GM18858 (cell line): ENCODE results near the gene MCF2L.

Experiments
- ATAC-seq: cut with Tn5 transposase; IDR thresholded peaks from one replicate; pipeline ENCODE4 v1.9.1; 2021; ENCODE audit not compliant: unreplicated experiment

MCF2L gene

DNA sequence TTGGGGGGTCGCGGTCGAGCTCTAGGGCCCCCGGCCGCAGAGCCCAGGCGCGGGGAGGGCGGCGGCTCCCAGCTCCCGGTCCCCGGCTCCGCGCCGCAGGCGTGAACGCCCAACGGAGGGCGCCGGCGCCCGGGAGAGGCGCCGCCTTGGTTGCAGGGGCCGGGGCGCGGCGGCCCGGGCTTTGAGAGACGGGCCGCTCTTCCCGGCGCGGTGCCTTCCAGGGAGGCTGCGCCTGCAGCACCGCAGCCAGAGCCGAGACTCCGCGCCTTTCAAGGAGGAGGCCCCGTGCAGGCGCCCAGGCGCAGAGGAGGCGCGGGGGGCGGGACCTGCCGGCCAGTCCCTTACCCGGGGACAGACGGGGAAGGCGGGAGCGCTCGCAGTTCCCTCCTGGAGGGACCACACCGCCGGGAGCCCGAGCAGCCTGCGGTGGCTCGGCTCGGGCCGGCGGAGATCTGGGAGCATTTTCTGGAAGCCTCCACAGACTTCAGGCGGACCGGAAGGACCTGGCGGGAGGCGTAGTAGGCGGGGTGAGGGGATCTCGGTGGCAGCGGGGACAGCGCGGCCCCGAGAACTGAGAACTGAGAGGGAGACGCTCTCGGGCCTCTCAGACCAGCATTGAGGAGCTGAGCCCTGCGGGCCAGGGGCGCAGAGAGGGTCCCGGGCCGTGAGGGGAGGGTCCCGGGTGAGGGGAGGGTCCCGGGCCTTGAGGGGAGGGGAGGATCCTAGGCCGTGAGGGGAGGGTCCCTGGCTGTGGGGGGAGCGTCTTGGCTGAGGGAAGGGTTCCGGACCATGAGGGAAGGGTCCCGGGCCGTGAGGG lies 25.5 kb upstream of the MCF2L start:
- no peak for ATAC-seq

DNA sequence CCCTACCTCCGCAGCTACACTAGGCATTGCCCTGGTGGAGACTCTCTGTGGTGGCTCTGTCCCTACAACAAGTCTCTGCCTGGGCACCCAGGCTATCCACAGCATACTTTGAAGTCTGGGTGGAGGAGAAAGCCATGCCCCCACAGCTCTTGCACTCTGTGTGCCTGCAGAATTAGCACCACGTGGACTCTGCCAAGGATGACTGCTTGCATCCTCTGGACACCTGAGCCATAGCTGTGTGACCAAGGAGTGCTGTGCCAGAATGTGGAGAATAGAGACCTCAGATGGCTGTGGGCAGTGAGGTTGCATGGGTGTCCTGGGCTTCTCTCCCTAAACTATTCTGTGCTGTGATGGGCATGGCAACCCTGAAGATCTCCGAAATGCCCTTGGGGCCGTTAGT lies 21.2 kb upstream of the MCF2L start:
- ATAC-seq: no peak

DNA sequence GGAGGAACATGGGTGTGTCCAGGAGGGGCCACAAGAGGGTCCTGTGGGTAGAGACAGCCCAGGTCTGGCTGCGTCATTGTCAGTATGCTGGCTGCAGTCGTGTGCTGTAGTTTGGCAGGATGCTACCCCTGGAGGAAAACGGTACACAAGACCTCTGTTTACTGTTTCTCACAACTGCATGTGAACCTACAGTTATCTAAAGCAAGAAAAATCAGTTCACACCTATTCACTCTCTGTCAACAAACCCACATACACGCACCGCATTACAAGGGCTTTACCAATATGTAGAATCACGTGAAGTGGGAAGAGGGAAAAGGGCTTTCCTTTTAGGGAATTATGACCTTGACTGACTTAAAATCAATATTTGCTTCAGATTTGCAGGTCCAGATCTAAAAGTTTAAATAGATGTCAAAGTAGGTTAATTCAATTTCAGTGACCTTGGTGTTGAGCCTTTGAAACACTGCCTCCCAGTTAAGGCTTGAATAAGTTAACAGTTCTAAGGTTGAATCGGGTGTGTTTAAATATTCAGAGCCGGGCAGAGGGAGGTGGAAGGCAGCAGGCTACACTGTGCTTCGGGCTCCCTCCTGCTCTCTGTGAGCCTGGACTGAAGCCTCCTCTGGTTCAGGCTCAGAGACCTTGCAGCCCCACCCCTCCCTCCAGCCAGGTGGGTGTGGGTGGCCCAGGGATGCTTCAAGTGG lies 17.2 kb upstream of the MCF2L start:
- ATAC-seq: no peak

DNA sequence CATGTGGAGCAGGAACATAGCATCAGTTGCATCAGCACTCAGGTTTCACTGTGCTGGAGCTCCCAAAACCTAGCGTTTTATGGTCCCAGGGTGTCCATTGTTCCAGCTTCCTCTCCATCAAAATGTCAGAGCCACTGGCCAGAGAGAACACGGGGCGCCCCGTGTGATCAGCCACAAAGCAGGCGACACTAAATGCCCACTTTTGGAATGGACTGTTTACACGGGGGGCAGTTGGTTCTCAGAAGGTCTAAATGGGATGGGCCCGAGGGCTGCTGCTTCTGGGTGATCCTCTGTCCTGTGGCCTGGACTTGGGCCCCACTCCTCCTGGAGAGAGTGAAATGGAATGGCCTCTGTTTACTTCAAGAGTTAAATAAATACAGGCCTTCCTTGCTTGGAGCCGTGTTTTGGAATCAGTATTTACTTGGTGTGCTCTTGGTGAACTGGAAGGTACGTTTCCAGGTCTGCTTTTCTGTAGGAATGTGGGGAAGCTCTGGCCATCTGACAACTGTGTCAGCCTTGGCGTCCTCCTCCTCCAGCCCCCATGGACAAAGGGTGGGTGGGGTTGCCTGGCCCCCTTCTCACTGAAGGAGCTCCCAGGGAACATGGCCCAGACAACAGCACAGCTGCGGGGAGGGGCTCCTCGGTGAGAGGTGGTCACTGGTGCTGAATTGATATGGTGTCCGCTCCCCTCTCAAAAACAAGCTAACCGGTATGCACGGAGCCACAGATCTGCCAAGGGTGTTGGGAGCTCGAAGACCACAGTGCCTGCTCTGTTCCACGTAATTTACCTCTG lies 16.1 kb upstream of the MCF2L start:
- no peak for ATAC-seq

DNA sequence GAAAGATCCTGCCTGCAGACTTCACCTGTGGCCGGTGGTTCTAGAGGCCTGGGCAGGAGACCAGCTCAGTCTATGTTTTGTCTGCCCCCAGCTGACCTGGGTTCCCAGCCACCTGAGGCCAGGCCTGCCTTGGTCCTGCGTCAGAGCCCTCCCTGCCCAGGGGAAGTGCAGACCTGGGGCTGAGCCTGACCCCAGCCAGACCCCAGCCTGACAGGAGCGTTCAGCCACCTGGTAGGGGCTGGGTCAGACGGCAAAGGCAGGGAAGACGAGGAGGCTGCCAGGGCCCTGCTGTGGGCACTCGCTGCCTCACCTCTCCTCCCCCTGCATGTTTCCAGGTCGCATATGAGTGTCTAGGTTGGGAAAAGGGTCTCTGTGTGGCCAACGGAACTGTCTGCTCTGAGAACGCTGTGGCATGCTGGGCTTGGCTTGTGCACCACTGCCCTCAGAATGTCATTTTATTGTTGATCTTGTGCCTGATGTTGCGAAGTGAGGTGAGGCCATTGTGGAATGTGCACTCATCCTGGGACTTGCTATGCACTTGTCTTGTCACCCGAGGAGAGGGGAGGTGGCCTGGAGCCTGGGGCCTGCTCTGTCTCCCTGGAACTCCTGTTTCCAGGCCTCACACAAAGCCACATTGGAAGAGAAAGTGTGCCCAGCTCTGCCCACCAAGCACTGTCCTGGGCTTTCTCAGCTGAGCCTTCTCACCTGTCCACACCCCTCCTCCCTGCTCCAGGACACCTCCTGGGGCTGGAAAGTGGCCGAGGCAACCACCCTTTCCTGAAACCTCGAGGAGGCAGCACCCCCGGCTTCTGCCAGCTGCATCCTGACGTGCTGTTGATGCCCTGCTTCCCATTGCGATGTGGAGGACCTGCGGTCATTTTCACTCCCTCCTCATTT lies 15.2 kb upstream of the MCF2L start:
- no peak for ATAC-seq

DNA sequence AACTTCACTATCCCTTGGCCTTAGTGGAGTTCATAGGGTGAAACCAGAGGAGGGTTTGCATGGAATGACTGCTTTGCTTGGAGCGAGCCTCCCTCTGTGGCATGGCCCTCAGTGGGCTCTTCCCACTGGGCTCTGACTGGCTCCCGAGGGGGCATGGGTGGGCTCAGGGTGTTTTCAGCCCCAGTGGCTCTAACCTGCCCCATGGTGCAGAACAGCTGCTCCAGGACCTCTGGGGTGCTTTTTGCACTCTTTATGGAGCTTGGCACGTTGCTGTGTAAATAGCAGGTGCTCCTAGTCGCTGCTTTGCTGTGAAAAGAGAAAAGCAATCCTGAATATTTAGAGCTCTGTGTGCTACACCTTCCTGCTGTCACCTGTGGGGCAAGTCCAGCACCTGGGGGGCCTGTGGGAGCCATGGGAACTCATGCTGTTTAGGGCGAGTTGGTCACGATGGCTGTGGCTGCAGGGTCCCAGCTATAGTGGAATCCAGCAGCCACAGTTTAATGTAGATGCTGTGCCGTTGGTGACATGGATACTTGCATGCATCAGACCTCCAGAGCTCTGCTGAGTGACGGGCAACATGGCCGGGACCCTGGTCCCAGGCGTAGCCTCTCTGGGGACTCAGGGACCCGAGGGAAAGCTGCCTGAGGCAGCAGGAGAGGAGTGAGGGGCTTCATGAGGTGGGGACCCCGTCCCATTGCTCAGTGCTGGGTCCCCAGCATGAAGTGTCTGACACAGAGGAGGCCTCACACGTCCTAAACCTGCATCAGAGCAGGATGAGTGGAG lies 14.3 kb upstream of the MCF2L start:
- no peak for ATAC-seq

DNA sequence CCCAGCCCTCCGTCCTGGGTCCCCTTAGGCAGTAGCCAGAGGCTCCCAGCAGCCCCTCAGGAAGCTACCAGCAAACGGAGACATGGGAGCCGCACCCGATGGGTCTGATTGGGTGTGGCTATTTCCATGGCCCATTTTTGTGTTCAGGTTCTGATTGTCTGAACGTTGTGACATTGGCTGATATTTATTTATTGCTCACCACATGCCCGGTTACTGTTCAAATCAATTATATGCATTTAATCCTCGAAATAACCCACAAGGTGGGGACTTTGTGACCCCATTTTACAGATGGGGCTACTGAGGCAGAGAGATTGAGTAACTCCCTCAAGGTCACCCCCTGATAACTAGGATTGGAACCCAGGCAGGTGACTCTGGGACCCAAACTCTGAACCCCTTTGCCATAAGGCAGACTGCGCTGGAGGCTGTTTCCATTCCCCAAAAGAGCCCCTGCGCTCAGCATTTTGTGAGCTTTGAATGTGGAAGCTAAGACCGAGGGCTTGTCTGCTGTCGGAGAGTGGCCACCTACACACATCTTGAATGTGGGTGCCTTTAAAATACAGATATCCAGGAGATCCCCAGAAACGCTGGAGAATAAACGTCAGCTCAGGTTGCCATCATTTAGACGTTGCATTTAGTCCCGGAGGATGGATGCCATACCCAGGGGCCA lies 13.6 kb upstream of the MCF2L start:
- ATAC-seq: no peak

DNA sequence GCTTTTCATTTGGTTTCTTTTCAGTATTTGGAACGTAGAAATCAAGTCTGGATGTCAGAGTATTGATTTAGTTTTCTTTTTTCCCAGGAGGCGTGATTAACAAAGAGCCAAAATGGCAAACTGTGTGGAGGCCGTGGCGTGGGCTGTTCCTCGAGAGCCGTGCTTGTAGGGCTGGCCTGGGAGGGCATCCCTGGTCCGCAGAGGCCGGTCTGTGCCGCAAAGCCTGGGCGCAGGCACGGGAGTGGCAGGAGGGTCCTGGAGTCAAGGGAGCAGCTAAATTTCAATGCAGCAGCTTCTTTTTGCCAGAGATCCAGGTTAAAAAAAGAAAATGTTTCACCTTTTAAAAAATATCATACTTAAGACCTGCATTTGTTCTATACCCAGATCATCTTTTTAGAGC lies 13.1 kb upstream of the MCF2L start:
- ATAC-seq: no peak

DNA sequence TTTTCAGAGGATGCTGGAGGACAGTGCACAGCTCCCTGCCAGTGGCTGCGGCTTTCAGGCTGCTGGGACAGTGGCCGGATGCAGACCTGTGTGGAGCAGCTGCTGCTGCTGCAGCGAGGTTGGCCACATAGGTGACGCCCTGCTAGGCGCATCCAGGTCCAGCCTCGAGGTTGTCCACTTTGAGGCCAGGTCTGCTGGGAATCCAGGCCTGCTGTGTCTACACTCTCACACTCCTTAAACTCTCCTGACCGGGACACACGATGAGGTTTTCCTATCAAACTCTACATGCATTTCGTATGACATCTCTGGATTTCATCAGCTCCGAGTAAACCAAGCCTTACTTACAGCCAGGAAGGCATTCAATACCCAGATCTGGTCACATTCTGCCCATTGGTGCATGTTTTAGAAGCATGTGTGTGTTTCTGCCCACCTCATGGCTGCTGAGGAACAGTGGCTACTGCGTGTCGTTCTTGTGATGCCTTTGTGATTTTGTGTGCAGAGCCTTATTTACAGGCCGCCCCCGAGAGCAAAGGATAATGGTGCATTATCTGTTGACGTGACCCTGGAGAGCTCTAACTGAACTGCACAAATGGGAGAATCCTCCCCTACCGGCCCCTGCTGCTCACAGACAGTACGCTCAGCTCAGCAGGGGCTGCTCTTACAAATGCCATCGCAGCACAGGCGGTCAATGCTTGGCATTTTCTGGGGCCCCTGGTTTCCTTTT lies 12.3 kb upstream of the MCF2L start:
- no peak for ATAC-seq

DNA sequence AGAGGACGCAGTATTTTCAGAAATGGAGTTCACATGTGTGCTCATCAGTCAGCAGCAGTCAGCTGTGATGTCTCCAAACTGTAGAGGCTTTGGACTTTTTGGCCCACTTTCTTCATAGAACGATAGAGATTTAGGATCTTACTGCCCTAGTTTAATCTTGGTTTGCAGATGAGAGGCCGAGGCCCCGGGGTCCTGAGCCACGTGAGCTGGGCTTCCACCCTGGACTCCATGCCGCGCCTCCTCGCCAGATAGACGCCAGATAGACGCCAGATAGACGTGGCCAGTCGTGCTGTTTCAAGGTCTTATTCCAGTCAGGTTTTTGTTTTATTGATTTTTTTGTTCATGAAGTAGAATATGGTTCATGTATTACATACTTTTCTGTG lies 11.7 kb upstream of the MCF2L start:
- ATAC-seq: no peak

DNA sequence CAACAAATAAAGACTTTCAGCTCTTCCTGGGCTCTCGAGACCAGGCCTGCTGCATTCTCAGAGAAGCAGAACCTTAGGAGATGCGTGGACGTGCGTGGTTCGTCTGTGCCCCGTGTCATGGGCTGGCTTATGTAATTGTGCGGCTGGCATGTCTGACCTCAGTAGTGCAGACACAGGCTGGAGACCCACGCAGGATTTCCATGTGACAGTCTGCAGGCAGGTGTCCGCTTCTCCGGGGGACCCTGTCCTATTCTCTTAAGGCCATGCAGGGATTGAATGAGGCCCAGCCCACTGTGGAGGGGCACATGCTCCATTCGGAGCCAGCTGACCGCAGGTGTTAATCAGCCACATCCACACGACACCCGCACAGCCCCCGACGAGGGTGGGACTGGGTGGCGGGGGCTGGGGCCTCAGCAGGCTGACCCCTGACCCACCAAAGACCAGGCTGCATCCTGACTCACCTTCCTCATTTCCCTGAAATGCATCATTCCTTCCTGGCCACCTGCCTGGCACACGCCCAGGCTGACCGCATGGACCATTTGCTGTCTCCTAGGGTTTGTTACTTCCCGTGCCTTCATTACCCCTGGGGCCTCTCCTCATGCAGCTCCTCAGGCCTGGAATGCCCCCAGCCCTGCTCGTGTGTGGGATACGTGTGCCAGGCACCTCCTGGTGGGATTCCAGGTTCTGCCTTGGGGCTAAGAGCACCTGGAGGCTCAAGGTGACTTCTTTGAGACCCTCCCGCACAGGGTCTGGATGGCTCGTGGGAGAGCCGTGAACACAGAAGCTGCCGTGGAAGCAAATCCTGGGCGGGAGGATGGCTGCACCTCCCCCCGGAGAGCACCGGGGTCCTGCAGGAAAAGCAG lies 10.7 kb upstream of the MCF2L start:
- no peak for ATAC-seq

DNA sequence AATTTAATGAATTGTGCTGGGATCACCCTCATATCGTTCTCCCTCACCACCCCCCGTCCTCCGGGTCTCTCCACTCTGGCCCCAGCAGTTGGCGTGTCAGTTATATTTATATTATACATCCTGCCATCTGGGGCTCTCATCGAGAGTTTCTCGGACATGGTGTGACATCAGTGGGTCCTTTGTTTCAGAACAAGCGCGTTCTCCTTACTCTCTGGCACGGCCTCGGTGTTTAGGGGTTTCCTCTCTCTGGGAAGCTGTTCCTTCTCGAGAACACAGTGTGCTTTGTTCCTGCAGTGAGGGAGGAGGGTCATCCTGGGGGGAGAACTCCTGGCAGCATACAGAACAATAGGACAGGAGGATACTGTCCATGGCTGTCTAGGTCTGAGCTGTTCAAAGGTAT lies 9.8 kb upstream of the MCF2L start:
- ATAC-seq: no peak

DNA sequence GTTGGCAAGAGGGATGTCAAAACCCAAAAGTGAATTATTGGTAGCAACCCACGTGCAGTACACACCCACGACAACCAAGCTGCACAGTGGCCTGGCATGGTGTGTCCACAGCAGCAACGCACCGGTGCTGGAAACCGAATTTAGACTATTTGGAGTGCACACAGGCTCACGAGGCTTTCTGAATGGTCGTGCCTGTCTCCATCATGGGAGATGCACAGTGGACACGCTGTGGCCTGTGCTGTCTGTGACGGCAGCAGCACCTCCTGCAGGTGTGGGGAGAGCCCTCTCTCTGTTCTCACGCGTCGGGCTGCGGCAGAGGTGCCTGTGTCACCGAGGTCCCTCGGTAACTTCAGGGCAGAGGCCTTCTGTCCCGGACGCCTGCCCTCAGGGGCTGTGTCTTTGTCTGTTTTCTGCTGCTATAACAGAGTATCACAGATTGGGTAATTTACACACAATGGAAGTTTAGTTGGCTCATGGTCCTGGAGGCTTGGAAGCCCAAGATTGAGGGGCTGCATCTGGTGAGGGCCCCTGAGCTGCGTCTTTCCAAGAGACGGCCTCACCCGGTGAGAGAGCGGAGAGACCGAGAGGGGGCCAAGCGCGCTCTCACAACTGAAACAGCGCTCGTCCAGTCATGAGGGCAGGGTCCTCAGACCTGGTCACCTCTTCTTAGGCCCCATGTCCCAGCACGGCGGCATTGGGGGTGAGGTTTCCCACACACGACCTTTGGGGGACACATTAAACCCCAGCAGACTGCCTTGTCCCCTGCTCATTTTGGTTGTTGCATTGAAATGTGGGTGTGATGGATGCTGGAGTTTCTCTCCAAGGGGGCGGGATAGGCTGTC lies 9.1 kb upstream of the MCF2L start:
- no peak for ATAC-seq

DNA sequence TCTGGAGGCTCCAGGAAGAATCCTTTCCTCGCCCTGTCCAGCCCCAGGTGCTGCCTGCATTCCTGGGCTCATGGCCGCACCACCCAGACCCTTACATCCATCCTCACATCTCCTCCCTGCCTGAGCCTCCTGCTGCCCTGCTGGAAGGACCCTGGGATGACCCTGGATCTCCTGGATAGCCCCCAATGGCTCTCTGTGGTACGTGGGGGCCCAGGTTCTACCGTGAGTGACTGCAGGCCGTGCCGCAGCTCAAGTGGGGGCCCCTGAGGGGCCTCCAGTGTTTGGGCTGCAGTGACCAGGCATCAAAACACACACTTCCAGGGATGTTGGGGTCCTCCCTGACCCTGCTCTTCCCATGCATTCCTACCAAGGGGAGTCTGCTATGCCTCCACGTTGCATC lies 8.3 kb upstream of the MCF2L start:
- no peak for ATAC-seq

DNA sequence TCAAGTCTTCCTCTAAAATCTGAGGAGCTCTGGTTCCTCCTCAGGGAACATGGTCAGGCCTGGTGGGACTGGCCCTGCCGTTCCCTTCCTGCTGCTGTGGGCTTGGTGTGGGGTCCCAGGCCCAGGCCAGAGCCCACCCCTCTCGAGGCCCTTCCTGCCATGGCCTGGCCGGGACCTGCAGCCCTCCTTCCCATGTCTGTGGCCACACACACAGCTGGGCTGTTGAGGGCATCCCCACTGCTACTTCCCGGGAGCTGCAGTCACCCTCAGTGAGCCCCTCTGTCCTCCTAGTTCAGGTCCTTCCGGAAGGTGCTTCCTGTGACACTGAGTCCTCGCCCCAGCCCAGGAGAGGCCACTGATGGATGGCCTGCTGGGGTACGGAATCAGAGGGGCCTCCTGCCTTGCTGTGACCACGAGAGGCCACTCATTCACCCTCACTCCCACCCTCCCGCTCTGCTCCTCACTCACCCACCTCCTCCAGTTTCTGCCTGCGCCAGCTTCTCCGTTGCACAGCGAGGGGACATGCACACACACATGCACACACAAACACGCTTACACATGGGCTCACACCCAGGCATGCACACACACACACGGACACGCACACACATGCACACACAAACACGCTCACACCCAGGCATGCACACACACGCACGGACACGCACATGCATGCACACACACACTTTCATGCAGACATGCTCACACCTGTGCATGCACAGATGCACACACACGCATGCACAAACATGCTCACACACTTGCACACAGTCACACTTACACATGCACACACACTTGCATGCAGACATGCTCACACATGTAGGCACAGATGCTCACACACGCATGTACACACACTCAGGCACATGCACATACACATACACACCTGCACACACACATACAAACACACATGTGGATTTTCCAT lies 7.3 kb upstream of the MCF2L start:
- no peak for ATAC-seq

DNA sequence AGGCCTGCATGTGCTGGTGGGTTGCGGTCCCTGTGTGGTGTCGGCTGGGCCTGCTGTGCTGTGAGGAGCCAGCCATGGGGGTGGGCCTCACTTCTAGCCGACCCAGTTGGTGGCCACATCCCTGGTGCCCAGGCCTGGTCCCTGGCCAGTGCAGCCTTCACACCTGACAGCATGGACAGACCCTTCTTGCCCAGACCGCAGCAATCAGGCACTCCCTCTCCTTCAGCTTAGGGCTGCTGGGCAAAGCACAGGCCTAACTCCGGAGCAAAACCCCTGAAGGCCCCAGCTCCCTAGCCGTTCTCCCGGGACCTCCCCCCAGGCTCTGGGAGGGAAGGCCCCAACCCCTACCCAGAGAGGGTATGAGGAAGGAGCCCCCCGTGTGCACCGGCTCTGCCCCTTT lies 6.6 kb upstream of the MCF2L start:
- ATAC-seq: no peak
